Measurements from ENCODE around the gene MFSD11.

DNA sequence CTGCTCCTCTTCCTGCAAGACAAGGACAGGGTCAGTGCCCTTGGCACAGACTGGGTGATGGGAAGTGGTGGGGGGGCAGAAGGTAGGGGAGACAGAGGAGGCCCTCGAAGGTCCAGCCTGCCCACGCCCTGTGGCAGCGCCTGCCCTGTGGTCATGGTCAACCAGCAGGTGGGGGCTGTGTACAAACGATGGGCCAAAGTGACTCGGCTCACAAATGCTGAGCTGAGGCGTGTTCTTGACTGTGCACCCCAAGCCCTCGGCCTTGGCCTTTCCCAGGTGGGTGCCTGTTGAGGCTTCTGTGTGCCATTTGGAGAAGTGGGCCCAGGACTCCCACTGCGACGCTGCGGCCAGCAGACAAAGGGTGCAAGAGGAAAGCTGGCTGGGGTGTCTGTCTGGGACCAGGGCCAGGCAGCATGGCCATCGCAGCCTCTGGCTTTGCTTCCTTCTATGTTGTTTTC is 49.7 kb upstream of the MFSD11 start:
- TF ChIP-seq, protein P1, sequence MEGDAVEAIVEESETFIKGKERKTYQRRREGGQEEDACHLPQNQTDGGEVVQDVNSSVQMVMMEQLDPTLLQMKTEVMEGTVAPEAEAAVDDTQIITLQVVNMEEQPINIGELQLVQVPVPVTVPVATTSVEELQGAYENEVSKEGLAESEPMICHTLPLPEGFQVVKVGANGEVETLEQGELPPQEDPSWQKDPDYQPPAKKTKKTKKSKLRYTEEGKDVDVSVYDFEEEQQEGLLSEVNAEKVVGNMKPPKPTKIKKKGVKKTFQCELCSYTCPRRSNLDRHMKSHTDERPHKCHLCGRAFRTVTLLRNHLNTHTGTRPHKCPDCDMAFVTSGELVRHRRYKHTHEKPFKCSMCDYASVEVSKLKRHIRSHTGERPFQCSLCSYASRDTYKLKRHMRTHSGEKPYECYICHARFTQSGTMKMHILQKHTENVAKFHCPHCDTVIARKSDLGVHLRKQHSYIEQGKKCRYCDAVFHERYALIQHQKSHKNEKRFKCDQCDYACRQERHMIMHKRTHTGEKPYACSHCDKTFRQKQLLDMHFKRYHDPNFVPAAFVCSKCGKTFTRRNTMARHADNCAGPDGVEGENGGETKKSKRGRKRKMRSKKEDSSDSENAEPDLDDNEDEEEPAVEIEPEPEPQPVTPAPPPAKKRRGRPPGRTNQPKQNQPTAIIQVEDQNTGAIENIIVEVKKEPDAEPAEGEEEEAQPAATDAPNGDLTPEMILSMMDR (IDR thresholded peaks at IDR 0.05; ENCODE audit: insufficient read depth, low read length), result no peak
- TF ChIP-seq POLR2AphosphoS5 (IDR thresholded peaks at IDR 0.05; ENCODE audit: low read depth), result no peak

Data from HL-60 (cell line).